Activated CD8-positive, alpha-beta memory T cell treated with anti-CD3 and anti-CD28 coated beads, Interleukin-2, amount 50 U/mL, for 1 hour (primary cell): ENCODE measurements around the gene PSPN.

Experiments
- DNase-seq: peaks from one replicate; pipeline ENCODE4 v3.0.0-alpha.2; 2020; ENCODE audit errors: extremely low read depth

The PSPN gene

DNA sequence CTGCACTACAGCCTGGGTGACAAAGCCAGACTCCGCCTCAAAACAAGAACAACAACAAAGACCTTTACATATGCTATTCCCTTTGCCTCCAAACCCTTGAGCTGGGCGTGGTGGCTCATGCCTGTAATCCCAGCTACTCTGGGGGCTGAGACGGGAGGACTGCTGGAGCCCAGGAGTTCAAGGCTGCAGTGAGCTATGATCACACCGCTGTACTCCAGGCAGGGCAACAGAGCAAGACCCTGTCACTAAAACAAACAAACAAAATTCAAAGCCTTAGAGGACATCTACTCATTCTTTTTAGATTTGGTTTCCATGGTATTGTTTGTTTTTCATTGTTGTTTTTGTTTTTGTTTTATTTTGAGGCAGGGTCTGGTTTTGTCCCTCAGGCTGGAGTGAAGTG, 50.1 kb downstream of the PSPN start:
- no peak for DNase-seq
